Muscle layer of duodenum (tissue), 2 donors: Measurements from ENCODE around the gene EDARADD.
"Not testable (repeated sequence)": the region's sequence is repeated elsewhere in the genome, so short reads cannot be mapped to it uniquely, and the experiment has no call there.

Experiments
- H3K27ac ChIP-seq: one replicate; pipeline ENCODE4 v1.7.0; 2013; ENCODE audit warnings: mild to moderate bottlenecking, low read length
- H3K27me3 ChIP-seq: one replicate; pipeline ENCODE4 v1.7.0; 2013; ENCODE audit warnings: low read depth, mild to moderate bottlenecking, control low read depth, low read length
- H3K36me3 ChIP-seq, 2 donors: one replicate each; pipeline ENCODE4 v1.7.0; 2013; ENCODE audit warnings: low read length in 2 of 2, control low read depth in 1 of 2, mild to moderate bottlenecking in 1 of 2; ENCODE audit not compliant: insufficient read depth in 2 of 2, control insufficient read depth in 1 of 2
- H3K4me1 ChIP-seq, 2 donors: one replicate each; pipeline ENCODE4 v1.7.0; 2013; ENCODE audit warnings: low read length in 2 of 2, mild to moderate bottlenecking in 2 of 2, control low read depth in 1 of 2, moderate library complexity in 1 of 2; ENCODE audit not compliant: insufficient read depth in 2 of 2, control insufficient read depth in 1 of 2
- H3K4me3 ChIP-seq, 2 donors: one replicate each; pipeline ENCODE4 v1.7.0; 2013; ENCODE audit warnings: low read length in 2 of 2, low read depth in 1 of 2, mild to moderate bottlenecking in 1 of 2
- H3K9me3 ChIP-seq, 2 donors: one replicate each; pipeline ENCODE4 v1.7.0; 2013; ENCODE audit warnings: low read length in 2 of 2, control low read depth in 1 of 2, mild to moderate bottlenecking in 1 of 2; ENCODE audit not compliant: control insufficient read depth in 1 of 2
- donor health status: healthy.

EDARADD gene

DNA sequence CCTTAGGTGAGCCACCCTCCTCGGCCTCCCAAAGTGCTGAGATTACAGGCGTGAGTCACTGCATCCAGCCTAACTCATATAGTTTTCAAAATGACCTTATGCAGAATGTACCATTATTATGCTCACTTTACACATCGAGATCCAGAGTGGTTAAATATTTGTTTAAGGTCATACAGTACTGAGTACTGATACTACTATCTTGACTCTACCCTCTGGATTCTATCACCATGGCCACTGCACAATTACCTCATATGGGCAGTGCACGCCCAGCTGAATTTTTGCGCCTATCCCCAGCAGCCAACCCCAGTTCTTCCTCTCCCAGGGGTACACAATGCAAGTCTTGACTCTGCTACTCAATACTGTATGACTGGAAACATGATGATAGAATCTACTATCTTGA is 56.7 kb downstream of the EDARADD start:
- Histone ChIP-seq H3K4me3 (no peak overlapping the region), H3K4me1 (no peaks in the 10 kb centered on the region), H3K27ac (no peak overlapping the region), H3K27me3 (no peaks in the 10 kb centered on the region), H3K9me3 (peaks cover 0 to under 1% of the 10 kb centered on the region in 2 donors), H3K36me3 (no peaks in the 10 kb centered on the region)

DNA sequence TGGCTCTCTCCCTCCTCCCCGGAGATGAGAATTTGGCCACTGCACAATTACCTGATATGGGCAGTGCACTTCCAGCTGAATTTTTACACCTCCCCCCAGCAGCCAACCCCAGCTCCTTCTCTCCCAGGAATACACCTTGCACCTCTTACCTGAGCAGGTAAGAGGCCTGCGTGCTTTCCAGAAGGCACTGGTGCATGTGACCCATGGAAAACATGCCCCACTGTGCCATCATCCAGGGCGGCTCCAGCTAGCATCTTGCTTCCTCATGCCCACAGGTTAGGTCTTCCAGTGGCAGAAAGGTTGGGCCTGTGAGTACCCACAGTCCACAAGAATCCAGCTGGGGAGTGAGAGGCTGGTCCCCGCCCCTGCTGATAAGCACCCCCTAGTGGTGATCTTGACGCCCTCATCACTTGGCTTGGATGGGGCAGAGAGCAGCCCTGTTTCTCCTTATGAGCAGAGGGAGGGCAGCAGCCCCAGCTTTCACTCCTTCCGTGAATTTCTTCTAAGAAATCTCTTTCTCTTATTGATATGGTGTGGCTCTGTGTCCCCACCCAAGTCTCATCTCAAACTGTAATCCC is 57.8 kb downstream of the EDARADD start:
- no peak overlapping the region for H3K27ac ChIP-seq
- no peaks in the 10 kb centered on the region for H3K36me3 ChIP-seq
- no peak overlapping the region for H3K4me3 ChIP-seq

GRCh38 chr1:236455243-236455642 is 61.2 kb downstream of the EDARADD start:
- no peaks in the 10 kb centered on the region for H3K36me3 ChIP-seq
- no peak overlapping the region for H3K4me3 ChIP-seq
- H3K9me3 ChIP-seq, result no peaks in the 10 kb centered on the region
- H3K4me1 ChIP-seq, result no peaks in the 10 kb centered on the region
- H3K27me3 ChIP-seq, result no peaks in the 10 kb centered on the region
- H3K27ac ChIP-seq, result no peak overlapping the region

More for the DNA sequence above, 57.8 kb downstream of the EDARADD start:
- H3K9me3 ChIP-seq, result no peaks in the 10 kb centered on the region
- no peaks in the 10 kb centered on the region for H3K4me1 ChIP-seq
- no peaks in the 10 kb centered on the region for H3K27me3 ChIP-seq

DNA sequence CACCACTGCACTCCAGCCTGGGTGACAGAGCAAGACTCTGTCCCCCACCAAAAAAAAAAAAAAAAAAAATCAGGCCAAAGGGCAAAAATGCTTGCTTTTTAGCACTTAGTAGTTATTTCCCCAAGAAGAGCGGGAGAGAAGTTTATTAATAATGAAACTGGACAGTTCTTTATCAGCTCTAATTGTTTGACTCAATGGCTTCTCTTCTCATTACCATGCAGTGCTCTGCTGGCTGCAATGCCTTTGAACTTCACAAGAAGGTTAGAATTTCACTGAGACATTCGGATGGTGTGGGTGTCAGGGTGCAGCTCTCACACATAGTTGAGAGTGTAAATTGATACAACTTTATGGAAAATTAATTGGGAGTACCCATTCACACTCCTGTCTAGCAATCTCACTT is 63.7 kb downstream of the EDARADD start:
- no peak overlapping the region for H3K27ac ChIP-seq
- H3K9me3 ChIP-seq, result no peaks in the 10 kb centered on the region
- no peak overlapping the region for H3K4me3 ChIP-seq

DNA sequence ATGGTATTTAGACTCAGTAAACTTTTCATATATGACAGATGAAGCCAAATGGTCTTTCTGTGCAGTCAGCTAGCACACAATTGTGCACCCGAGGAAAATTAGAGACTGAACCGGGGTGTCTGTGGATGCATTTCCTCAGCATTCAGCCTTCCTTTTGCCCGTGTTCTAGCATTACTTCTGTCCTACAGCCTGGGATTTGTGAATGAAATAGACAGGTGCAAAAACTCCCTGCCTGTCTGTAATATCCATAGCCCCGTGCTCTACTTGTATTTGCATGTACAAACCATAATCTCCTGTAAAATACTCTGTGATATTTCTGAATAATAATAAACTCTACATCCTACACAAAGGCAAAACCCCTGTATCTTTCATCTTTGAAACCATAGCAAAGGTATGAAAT is 64.9 kb downstream of the EDARADD start:
- Histone ChIP-seq H3K36me3 (no peaks in the 10 kb centered on the region), H3K27me3 (no peaks in the 10 kb centered on the region), H3K4me3 (no peak overlapping the region), H3K27ac (no peak overlapping the region), H3K4me1 (no peaks in the 10 kb centered on the region), H3K9me3 (no peaks in the 10 kb centered on the region)

More for the DNA sequence above, 63.7 kb downstream of the EDARADD start:
- no peaks in the 10 kb centered on the region for H3K27me3 ChIP-seq
- H3K36me3 ChIP-seq, result no peaks in the 10 kb centered on the region
- H3K4me1 ChIP-seq, result no peaks in the 10 kb centered on the region

DNA sequence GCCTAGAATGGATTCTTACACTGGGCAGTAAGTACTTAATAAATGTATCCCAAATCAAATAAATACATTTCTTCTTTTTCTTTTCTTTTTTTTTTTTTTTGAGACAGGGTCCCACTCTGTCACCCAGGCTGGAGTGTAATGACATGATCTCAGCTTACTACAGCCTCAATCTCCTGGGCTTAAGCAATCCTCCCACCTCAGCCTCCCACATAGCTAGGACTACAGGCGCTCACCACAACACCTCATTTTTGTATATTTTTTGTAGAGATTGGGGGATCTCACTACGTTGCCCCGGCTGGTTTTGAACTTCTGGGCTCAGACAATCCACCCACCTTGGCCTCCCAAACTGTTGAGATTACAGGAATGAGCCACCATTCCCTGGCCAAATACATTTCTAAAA is 66.0 kb downstream of the EDARADD start:
- no peak overlapping the region for H3K27ac ChIP-seq
- no peaks in the 10 kb centered on the region for H3K4me1 ChIP-seq
- no peaks in the 10 kb centered on the region for H3K9me3 ChIP-seq
- no peak overlapping the region for H3K4me3 ChIP-seq
- no peaks in the 10 kb centered on the region for H3K36me3 ChIP-seq
- H3K27me3 ChIP-seq, result no peaks in the 10 kb centered on the region

DNA sequence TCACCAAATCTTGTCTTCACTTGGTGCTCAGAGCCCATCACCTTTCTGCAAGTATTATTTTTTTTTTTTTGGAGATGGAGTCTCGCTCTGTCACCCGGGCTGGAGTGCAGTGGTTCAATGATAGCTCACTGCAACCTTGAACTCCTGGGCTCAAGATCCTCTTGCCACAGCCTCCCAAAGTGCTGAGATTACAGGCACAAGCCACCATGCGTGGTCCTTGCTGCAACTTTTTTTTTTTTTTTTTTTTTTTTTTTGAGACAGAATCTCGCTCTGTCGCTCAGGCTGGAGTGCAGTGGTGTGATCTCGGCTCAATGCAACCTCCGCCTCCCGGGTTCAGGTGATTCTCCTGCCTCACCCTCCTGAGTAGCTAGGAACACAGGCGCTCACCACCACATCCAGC is 70.1 kb downstream of the EDARADD start:
- H3K27ac ChIP-seq, H3K9me3 ChIP-seq, H3K27me3 ChIP-seq, H3K4me1 ChIP-seq, H3K4me3 ChIP-seq, H3K36me3 ChIP-seq: not testable (repeated sequence)

- Histone ChIP-seq H3K27me3 (no peaks in the 10 kb centered on the region), H3K27ac (no peak overlapping the region), H3K9me3 (no peaks in the 10 kb centered on the region), H3K4me3 (no peak overlapping the region), H3K36me3 (no peaks in the 10 kb centered on the region), H3K4me1 (no peaks in the 10 kb centered on the region)
Measured at GRCh38 chr1:236465231-236465958, 71.3 kb downstream of the EDARADD start.

DNA sequence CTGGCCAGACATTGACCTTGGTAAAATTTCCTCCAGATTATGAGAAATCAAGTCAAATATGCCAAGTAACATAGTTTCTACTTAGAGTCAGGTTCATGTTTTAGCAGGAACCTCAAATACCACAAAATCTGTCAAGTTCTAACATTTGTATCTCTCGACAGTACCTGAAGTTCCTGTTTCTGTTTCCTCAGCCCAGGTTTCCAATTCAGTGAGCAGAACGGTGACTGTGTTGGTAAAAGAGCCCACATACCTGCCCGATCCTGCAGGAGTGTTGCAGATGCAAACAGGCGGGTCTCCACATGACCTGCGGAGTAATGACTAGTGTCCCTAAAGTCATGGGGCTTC is 71.8 kb downstream of the EDARADD start:
- no peaks in the 10 kb centered on the region for H3K9me3 ChIP-seq
- no peaks in the 10 kb centered on the region for H3K4me1 ChIP-seq
- no peak overlapping the region for H3K27ac ChIP-seq
- no peak overlapping the region for H3K4me3 ChIP-seq
- H3K36me3 ChIP-seq, result no peaks in the 10 kb centered on the region
- no peaks in the 10 kb centered on the region for H3K27me3 ChIP-seq

GRCh38 chr1:236467327-236467641 is 73.2 kb downstream of the EDARADD start:
- Histone ChIP-seq H3K36me3 (no peaks in the 10 kb centered on the region), H3K27me3 (no peaks in the 10 kb centered on the region), H3K4me1 (no peaks in the 10 kb centered on the region), H3K27ac (no peak overlapping the region), H3K4me3 (no peak overlapping the region), H3K9me3 (no peaks in the 10 kb centered on the region)

GRCh38 chr1:236468625-236469024 is 74.5 kb downstream of the EDARADD start:
- Histone ChIP-seq H3K36me3 (no peaks in the 10 kb centered on the region), H3K4me3 (no peak overlapping the region), H3K27ac (no peak overlapping the region), H3K4me1 (no peaks in the 10 kb centered on the region), H3K27me3 (no peaks in the 10 kb centered on the region), H3K9me3 (no peaks in the 10 kb centered on the region)

DNA sequence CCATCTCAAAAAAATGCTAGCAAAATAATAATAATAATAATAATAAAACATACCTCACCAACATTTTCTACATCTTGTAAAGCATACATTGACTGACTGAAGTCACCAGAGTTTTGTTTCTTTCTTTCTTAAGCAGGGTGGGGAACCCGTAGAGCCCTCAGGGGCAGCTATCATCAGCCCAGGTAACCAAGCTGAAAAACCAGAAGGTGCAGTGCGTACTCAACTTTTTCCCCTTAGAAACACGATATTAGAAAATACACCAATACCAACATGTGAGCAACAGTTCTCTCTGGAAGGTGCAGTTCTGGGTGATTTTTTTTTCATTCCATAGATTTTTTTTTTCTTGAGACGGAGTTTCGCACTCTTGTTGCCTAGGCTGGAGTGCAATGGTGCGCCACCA is 75.4 kb downstream of the EDARADD start:
- Histone ChIP-seq H3K4me3 (no peak overlapping the region), H3K27me3 (no peaks in the 10 kb centered on the region), H3K9me3 (no peaks in the 10 kb centered on the region), H3K36me3 (no peaks in the 10 kb centered on the region), H3K27ac (no peak overlapping the region), H3K4me1 (no peaks in the 10 kb centered on the region)
